ENCODE data around the gene PDX1.

PDX1 gene

GRCh38 chr13:27922883-27923612 lies 3.2 kb downstream of the PDX1 start:
- no peak for DNase-seq

DNA sequence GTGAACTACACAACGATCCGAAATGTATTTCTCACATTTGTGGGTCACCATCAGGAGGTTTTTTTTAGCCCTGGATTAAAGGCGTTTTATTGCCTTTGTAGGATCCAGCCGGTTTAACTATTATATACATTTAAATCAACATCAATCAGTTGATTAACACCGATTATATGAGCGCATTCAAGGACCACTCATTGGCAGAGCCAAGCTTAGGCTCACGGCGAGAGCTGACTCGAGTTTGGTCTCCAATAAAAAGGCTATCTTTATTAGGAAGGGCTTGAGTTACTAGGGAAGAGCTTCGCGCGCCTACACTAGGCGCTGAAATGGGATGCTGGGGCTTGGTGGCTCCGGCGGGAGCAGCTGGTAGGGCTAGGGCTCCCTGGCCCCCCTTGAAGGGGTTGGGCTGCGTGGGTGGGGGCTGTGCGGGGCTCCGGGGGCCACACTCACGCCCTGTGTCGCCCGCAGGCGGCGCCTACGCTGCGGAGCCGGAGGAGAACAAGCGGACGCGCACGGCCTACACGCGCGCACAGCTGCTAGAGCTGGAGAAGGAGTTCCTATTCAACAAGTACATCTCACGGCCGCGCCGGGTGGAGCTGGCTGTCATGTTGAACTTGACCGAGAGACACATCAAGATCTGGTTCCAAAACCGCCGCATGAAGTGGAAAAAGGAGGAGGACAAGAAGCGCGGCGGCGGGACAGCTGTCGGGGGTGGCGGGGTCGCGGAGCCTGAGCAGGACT lies 4.2 kb downstream of the PDX1 start:
- DNase-seq, result no peak

DNA sequence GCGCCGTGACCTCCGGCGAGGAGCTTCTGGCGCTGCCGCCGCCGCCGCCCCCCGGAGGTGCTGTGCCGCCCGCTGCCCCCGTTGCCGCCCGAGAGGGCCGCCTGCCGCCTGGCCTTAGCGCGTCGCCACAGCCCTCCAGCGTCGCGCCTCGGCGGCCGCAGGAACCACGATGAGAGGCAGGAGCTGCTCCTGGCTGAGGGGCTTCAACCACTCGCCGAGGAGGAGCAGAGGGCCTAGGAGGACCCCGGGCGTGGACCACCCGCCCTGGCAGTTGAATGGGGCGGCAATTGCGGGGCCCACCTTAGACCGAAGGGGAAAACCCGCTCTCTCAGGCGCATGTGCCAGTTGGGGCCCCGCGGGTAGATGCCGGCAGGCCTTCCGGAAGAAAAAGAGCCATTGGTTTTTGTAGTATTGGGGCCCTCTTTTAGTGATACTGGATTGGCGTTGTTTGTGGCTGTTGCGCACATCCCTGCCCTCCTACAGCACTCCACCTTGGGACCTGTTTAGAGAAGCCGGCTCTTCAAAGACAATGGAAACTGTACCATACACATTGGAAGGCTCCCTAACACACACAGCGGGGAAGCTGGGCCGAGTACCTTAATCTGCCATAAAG lies 4.8 kb downstream of the PDX1 start:
- no peak for DNase-seq

- DNase-seq, result no peak
These were observed 5.6 kb downstream of the PDX1 start for GRCh38 chr13:27925220-27925991.

GRCh38 chr13:27926644-27927434 lies 7.0 kb downstream of the PDX1 start:
- no peak for DNase-seq

DNA sequence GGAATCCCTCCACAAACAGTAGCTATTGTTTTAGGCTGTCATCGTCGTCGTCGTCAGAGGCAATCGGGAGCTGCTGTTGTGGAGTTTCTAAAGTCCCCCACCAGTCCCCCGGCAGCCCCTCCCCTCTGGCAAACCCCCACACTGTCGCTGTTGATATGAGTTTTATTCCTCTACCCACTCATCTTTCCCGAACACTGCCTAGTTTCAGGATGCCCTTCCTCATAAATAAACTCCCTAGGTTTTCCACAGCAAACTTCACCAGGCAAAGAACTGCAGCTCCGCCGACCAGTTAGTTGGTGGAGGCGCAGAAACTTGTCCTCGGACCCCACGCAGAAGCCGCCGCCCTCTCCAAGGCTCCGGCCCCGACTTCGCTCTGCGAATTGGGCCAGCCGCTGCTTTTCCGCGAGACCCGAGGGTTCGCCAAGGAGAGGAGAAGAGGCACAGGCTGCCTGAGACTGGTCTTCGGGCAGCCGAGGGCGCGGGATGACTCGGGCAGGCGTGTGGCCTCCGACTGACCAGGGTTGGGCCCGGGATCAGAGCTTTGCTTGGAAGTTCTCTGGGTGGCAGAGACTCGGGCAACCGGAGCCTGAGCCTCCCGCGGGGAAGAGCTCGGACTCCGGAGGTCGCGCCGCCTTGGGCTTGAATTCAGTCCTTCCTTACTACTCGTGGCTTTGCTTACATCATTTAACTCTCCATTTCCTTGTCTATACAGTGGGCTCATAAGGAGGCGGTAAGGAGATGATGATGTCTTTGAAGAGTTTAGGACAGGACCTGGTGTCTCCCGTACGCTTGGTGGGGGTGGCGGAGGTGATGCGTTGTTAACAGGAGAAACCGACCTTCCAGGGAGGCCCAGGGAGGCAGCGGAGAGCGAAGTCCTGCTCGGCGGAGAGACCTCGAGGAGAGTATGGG lies 7.9 kb downstream of the PDX1 start:
- DNase-seq, result no peak

DNA sequence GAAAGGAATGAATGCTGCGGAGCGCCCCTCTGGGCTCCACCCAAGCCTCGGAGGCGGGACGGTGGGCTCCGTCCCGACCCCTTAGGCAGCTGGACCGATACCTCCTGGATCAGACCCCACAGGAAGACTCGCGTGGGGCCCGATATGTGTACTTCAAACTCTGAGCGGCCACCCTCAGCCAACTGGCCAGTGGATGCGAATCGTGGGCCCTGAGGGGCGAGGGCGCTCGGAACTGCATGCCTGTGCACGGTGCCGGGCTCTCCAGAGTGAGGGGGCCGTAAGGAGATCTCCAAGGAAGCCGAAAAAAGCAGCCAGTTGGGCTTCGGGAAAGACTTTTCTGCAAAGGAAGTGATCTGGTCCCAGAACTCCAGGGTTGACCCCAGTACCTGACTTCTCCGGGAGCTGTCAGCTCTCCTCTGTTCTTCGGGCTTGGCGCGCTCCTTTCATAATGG lies 8.6 kb downstream of the PDX1 start:
- DNase-seq, result no peak

DNA sequence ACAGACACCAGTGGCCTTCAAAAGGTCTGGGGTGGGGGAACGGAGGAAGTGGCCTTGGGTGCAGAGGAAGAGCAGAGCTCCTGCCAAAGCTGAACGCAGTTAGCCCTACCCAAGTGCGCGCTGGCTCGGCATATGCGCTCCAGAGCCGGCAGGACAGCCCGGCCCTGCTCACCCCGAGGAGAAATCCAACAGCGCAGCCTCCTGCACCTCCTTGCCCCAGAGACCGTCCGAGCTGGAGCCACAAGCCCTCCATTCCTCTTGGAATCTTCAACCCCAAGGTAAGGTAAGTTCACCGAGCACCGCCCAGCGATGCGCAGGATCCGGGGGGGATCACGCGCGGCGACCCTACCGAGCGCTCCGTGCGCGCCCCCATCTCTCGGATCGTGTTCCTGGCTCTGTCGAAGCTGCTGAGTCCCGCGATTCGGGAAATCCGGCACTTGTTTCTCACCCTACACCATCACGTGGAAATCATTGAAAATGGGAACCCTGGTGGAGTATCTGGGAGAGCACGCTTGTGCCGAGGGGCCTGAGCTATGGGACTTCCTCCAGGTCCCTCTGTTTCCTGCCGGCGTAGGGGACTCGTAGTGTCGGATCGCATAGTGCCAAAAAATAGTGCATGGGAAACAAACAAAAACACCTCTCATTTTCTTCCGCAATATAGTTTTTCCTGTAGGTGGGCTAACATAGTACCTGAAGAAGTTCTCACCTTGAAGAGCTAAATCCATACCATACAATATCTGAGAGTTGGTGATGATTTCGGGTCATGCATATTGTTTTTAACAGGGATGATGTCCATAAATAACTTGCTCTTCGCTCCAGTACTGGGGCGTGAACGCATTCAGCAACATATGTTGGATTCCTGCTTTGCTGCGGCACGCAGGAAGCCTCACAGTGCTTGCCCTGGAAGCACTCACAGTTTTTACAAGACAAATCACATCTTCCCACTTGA lies 9.3 kb downstream of the PDX1 start:
- no peak for DNase-seq

DNA sequence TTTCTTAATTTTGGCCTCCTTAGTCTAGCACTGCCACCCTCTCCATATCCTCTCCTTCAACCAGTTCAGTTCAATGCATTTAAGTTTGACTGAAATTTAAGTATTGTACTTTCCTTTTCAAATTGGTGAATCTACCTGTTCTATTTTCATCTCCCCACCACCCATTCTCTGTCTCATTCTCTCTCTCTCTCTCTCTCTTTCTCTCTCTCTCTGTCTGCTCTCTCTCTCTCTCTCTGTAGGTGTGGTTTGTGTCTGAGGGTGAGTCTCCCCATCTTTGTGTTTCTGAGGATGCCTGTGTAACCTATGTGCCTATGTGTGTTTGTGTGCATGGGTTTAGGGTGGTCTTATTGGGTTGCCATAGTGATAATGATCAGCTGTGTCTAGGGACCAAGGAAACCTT lies 10.1 kb downstream of the PDX1 start:
- DNase-seq, result no peak

- no peak for DNase-seq
These were observed 13.3 kb downstream of the PDX1 start for GRCh38 chr13:27933118-27933517.

- DNase-seq, result no peak
These were observed 14.0 kb downstream of the PDX1 start for GRCh38 chr13:27933580-27934328.

- DNase-seq, result peak; percentile 14 to 69
These were observed 23.2 kb downstream of the PDX1 start for GRCh38 chr13:27942972-27943371.

DNA sequence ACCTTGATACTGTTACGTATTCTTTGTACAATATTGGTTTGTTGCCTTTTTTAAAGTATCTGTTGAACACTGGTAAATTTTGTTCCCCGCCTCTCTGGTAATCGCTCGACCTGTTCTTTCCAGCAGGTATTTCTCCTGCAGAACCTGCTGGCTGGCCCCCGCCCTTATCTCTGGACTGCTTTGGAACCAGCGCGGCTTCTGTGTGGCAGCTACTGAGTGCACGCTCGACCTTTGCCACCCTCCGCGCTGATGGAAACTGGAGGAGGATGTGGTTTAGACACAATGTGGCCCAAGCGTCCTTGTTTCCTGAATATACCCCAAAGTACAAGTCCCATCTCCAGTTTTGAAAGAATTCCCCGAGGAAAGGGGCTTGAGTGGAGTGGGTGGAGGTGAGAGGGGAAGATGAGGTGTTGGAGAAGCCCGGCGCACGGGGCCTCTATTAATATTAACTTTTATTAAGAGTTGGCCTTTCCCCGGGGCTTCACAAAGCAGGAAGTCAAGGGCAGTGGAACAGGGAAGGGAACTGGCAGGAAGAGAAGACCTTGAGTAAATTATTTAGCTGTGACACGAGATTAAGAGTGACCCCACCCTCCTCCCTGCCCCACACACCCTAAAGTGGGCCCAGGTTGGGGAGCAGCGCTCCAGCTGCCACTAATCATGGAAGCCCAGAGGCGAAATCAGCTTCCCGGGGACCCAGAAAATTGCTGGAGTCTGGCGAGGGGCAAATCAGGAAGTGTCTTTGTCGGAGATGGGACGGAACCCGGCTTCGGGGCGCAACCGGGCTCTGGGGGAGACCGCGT lies 33.3 kb downstream of the PDX1 start:
- no peak for DNase-seq

DNA sequence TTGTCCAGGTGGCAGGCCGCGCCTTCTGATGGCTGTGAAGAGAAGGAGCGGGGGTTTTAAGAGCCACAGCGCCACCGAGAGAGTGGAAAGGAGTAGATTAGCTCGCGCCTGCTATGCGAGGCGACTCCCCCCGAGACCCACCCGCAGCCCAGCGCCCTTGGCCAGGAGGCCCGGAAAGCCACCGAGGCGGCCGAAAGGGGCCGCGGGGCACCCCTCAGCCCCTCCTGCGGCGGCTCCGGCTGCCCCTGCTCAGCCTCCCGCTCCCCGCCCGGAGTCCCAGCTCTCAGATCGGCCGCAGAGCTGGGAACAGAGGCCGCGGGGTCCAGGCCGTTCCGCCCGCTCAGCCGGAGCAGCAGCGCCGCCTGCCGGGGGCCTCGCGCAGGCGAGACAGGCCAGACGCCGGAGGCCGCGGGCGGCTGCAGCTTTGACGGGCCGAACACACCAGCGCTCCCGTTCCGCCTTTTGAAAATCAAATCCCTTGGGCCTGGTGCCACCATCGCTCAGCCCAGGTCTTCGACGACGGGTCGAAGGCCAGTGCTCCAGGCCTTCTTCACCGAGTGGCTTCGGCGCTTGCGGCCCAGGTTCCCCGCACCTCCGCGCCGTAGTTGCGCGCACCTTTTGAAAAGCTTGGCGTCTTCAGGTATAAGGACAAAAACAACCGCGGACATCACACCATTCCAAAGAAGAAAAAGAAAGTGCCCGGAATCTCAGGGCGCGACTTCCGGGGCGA lies 34.0 kb downstream of the PDX1 start:
- DNase-seq, result peak; percentile 73

DNA sequence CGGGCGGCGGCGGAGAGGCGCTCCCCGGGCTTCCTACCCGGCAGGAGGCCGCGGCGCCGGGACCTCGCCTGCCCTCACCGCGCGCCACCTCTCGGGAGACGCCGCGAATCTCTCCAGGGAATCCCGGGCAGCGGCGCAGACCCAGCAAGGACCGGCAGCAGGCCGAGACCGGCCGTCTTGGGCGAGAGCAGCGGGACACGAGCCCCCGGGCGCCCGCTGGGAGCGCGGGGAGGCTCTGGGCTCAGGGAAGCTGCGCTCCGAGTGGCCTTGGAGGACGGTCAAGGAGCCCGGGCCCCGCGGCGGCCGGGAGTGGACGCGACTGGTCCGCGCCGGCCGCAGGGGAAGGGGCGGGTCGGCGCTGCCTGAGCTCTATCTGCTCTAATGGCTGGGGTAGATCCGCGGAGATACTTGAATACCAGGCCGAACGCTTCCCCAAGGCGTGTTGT lies 34.6 kb downstream of the PDX1 start:
- no peak for DNase-seq

- DNase-seq, result no peak
These were observed 35.3 kb downstream of the PDX1 start for GRCh38 chr13:27955014-27955591.
